HepG2 (cell line): ENCODE measurements around the gene ELP5. TPM values are rescaled to one million over a fixed set of nuclear protein-coding genes. Genes with fewer than 3 reads are reported as not detected.

Experiments
- ARNTL ChIP-seq: sonication (generic); formaldehyde crosslinking; IDR thresholded peaks from 2 replicates; pipeline ENCODE4 v1.4.0; 2020; ENCODE audit warnings: mild to moderate bottlenecking, missing genetic modification reagents
- DR1 ChIP-seq: sonication (generic); formaldehyde crosslinking; IDR thresholded peaks from 2 replicates; pipeline ENCODE4 v1.8.0; 2021; ENCODE audit warnings: mild to moderate bottlenecking, missing genetic modification reagents, inconsistent platforms
- FOXM1 ChIP-seq: sonication (generic); formaldehyde crosslinking; IDR thresholded peaks from 2 replicates; pipeline ENCODE4 v1.5.0; 2020; ENCODE audit warnings: missing genetic modification reagents
- NFE2L2 ChIP-seq: fragments of 150-350 bp; IDR thresholded peaks from 2 replicates; pipeline ENCODE4 v1.6.1; 2014; ENCODE audit warnings: low read length
- POLR2AphosphoS5 ChIP-seq: IDR thresholded peaks from 2 replicates; pipeline ENCODE4 v1.6.1; 2012; ENCODE audit warnings: low read depth, low read length
- RBM39 ChIP-seq: fragments of 200-400 bp; formaldehyde crosslinking; IDR thresholded peaks from one replicate; pipeline ENCODE4 v1.6.1; 2018; ENCODE audit warnings: antibody characterized with exemption, mild to moderate bottlenecking, low read depth, low read length; ENCODE audit not compliant: poor library complexity, severe bottlenecking
- RFX5 ChIP-seq: IDR thresholded peaks from 2 replicates; pipeline ENCODE4 v1.6.1; 2011; ENCODE audit warnings: low read depth, low read length, improper control_type of control experiment
- RFXANK ChIP-seq: IDR thresholded peaks from 2 replicates; pipeline ENCODE4 v1.6.1; 2016
- SMC3 ChIP-seq: IDR thresholded peaks from 2 replicates; pipeline ENCODE4 v1.6.1; 2011; ENCODE audit warnings: low read length, improper control_type of control experiment
- TBX2 ChIP-seq: sonication (generic); formaldehyde crosslinking; IDR thresholded peaks from 2 replicates; pipeline ENCODE4 v1.5.0; 2020; ENCODE audit warnings: missing genetic modification reagents, mild to moderate bottlenecking, borderline replicate concordance
- THAP11 ChIP-seq: IDR thresholded peaks from 2 replicates; pipeline ENCODE4 v1.6.1; 2016; ENCODE audit warnings: missing biosample characterization, missing genetic modification reagents
- THRA ChIP-seq: sonication (generic); formaldehyde crosslinking; IDR thresholded peaks from 2 replicates; pipeline ENCODE4 v1.4.0; 2020; ENCODE audit warnings: missing genetic modification reagents, borderline replicate concordance
- ZHX1 ChIP-seq: sonication (generic); formaldehyde crosslinking; IDR thresholded peaks from 2 replicates; pipeline ENCODE4 v1.8.1; 2022; ENCODE audit warnings: low read depth, mild to moderate bottlenecking, missing genetic modification reagents
- ZNF253 ChIP-seq: sonication (generic); formaldehyde crosslinking; IDR thresholded peaks from 2 replicates; pipeline ENCODE4 v1.8.0; 2022; ENCODE audit warnings: mild to moderate bottlenecking, missing genetic modification reagents, borderline replicate concordance
- ZNF546 ChIP-seq: sonication (generic); formaldehyde crosslinking; conservative IDR thresholded peaks from 2 replicates; pipeline ENCODE4 v1.8.1; 2023; ENCODE audit warnings: mild to moderate bottlenecking, missing genetic modification reagents
- ZNF574 ChIP-seq: sonication (generic); formaldehyde crosslinking; IDR thresholded peaks from 2 replicates; pipeline ENCODE4 v1.4.0; 2020; ENCODE audit warnings: missing genetic modification reagents
- ZNF609 ChIP-seq: sonication (generic); formaldehyde crosslinking; IDR thresholded peaks from 2 replicates; pipeline ENCODE4 v1.4.0; 2020; ENCODE audit warnings: mild to moderate bottlenecking, missing genetic modification reagents, borderline replicate concordance
- polyA plus RNA-seq, 8 experiments: library from polyadenylated mRNA; depleted of rRNA in 3 of 8; stranded (reverse) in 7 of 8; unstranded in 1 of 8; fragments of >200 nt; fragmentation: Illumina TruSeq in 4 of 8; extraction: Trizol in 4 of 8; gene quantifications; 2 replicates each; pipeline versions ENCODE4 v1.2.1 to v1.2.3, GENCODE V29; 2011 to 2016; ENCODE audit warnings: low read depth in 4 of 8, missing spikeins in 1 of 8, mixed read lengths in 1 of 8; ENCODE audit not compliant: insufficient read depth in 1 of 8
- total RNA-seq, 5 experiments: library from RNA; depleted of rRNA; stranded (reverse); fragments of >200 nt; fragmentation: Illumina TruSeq; extraction: Trizol; gene quantifications; 2 replicates each; pipeline ENCODE4 v1.2.3, GENCODE V29; 2016; ENCODE audit warnings: low read depth in 1 of 5

Gene ELP5
- total and polyA plus RNA-seq, 2 of the 13 experiments (the other 11 are each of a cell fraction or from before 2014, with no cell fraction given), result 67.6 to 69.8 TPM

- TF ChIP-seq DR1 (CRISPR knock-in tag) (no peak), POLR2AphosphoS5 (peak; percentile 48; the same call in 1 of the 2 replicates), ZNF609 (CRISPR knock-in tag) (0 out of 2 replicates have a peak, but pooled peaks have one; percentile 32), ARNTL (CRISPR knock-in tag) (no peak), RFX5 (0 out of 2 replicates have a peak, but pooled peaks have one; percentile 17), ZNF253 (no peak), TBX2 (no peak), NFE2L2 (no peak), THRA (peak; percentile 58), RFXANK (no peak), SMC3 (no peak), ZHX1 (CRISPR knock-in tag) (no peak), FOXM1 (CRISPR knock-in tag) (no peak), THAP11 (peak; percentile 74), ZNF574 (CRISPR knock-in tag) (peak; percentile 67), RBM39 (no peak), ZNF546 (CRISPR knock-in tag) (peak; percentile 51; the same call in 1 of the 2 replicates)
Measured at GRCh38 chr17:7258731-7259554, 6.9 kb downstream of the ELP5 start (continued).
